HL-60 (cell line): ENCODE data around the gene TNRC18.

Experiments
- DNase-seq, 2 experiments: peaks; one replicate each; pipeline ENCODE4 v3.0.0-alpha.2; 2010 to 2020; ENCODE audit warnings: low read depth in 1 of 2, low spot score in 1 of 2
- H3K27ac ChIP-seq: fragments of 250-450 bp; sonication (Bioruptor Pico); replicated peaks from 2 replicates; pipeline ENCODE4 v1.5.1; 2020; ENCODE audit warnings: mild to moderate bottlenecking, moderate library complexity
- H3K27me3 ChIP-seq: fragments of 250-450 bp; sonication (Bioruptor Pico); 2 replicates; pipeline ENCODE4 v1.5.1; 2021; ENCODE audit warnings: mild to moderate bottlenecking, moderate library complexity; ENCODE audit not compliant: insufficient read depth, poor library complexity, severe bottlenecking
- H3K4me3 ChIP-seq: replicated peaks from 2 replicates; pipeline ENCODE4 v1.5.1; 2011; ENCODE audit warnings: mild to moderate bottlenecking, control low read depth, low read length; ENCODE audit not compliant: insufficient read depth
- GABPA ChIP-seq: IDR thresholded peaks from 2 replicates; pipeline ENCODE4 v1.6.1; 2012; ENCODE audit warnings: low read depth
- POLR2AphosphoS5 ChIP-seq: IDR thresholded peaks from 2 replicates; pipeline ENCODE4 v1.6.1; 2012; ENCODE audit warnings: low read depth
- SPI1 ChIP-seq: IDR thresholded peaks from 2 replicates; pipeline ENCODE4 v1.6.1; 2012; ENCODE audit warnings: low read depth, mild to moderate bottlenecking, borderline replicate concordance
- TF ChIP-seq, protein P1 (sequence below): IDR thresholded peaks from one replicate; pipeline ENCODE4 v1.5.1; 2011; ENCODE audit warnings: low read length, control low read depth, inconsistent platforms; ENCODE audit not compliant: insufficient read depth
- TF ChIP-seq, protein P2 (sequence below): IDR thresholded peaks from 2 replicates; pipeline ENCODE4 v1.6.1; 2012; ENCODE audit warnings: low read depth; ENCODE audit not compliant: insufficient replicate concordance

The TNRC18 gene

DNA sequence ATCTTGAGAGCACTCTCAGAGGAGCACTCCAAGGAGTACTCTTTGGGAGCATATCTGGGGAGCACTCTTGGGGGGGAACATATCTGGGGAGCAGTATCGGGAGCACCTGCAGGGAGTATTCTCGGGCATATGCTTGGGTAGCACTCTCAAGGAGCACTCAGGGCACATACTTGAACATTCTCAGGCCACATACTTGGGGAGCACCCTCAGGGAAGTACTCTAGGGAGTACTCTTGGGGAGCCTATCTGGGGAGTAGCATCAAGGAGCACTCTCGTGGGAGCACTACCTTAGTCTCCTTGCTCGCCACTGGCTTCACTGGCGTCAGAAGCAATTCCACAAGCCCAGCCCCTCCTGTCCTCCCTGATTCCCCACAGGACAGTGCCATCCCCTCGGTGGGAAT, 31.5 kb upstream of the TNRC18 start:
- TF ChIP-seq SPI1, result no peak
- TF ChIP-seq, protein P1, sequence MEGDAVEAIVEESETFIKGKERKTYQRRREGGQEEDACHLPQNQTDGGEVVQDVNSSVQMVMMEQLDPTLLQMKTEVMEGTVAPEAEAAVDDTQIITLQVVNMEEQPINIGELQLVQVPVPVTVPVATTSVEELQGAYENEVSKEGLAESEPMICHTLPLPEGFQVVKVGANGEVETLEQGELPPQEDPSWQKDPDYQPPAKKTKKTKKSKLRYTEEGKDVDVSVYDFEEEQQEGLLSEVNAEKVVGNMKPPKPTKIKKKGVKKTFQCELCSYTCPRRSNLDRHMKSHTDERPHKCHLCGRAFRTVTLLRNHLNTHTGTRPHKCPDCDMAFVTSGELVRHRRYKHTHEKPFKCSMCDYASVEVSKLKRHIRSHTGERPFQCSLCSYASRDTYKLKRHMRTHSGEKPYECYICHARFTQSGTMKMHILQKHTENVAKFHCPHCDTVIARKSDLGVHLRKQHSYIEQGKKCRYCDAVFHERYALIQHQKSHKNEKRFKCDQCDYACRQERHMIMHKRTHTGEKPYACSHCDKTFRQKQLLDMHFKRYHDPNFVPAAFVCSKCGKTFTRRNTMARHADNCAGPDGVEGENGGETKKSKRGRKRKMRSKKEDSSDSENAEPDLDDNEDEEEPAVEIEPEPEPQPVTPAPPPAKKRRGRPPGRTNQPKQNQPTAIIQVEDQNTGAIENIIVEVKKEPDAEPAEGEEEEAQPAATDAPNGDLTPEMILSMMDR, result no peak
- no peak for TF ChIP-seq GABPA
- no peak for TF ChIP-seq POLR2AphosphoS5
- TF ChIP-seq, protein P2, sequence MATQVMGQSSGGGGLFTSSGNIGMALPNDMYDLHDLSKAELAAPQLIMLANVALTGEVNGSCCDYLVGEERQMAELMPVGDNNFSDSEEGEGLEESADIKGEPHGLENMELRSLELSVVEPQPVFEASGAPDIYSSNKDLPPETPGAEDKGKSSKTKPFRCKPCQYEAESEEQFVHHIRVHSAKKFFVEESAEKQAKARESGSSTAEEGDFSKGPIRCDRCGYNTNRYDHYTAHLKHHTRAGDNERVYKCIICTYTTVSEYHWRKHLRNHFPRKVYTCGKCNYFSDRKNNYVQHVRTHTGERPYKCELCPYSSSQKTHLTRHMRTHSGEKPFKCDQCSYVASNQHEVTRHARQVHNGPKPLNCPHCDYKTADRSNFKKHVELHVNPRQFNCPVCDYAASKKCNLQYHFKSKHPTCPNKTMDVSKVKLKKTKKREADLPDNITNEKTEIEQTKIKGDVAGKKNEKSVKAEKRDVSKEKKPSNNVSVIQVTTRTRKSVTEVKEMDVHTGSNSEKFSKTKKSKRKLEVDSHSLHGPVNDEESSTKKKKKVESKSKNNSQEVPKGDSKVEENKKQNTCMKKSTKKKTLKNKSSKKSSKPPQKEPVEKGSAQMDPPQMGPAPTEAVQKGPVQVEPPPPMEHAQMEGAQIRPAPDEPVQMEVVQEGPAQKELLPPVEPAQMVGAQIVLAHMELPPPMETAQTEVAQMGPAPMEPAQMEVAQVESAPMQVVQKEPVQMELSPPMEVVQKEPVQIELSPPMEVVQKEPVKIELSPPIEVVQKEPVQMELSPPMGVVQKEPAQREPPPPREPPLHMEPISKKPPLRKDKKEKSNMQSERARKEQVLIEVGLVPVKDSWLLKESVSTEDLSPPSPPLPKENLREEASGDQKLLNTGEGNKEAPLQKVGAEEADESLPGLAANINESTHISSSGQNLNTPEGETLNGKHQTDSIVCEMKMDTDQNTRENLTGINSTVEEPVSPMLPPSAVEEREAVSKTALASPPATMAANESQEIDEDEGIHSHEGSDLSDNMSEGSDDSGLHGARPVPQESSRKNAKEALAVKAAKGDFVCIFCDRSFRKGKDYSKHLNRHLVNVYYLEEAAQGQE, result no peak
- no peak overlapping the region for H3K27ac ChIP-seq

DNA sequence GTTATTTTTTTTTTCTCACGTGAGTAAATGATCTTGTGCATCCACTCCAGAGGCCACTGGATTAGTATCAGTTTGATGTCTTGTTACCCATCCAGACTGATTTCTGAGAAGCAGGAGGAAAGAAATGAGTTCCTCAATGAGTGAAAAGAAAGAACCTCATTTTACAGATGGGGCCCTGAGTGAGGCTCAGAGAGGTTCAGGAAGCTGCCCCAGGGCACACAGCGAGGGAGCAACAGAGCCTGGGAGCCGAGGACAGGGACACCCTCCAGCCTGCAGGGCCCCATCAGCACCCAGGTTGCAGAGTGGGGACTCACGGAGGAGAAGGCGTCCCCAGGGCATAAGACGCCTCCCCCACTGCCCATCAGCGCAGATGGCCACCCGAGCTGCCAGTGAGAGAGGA, 30.9 kb upstream of the TNRC18 start:
- H3K27me3 ChIP-seq, result no peaks in the 10 kb centered on the region
- TF ChIP-seq GABPA, result no peak
- TF ChIP-seq SPI1, result no peak
- TF ChIP-seq POLR2AphosphoS5, result no peak
- TF ChIP-seq, protein P1, result no peak
- TF ChIP-seq, protein P2, result no peak
- no peak overlapping the region for H3K4me3 ChIP-seq
- H3K27ac ChIP-seq, result no peak overlapping the region
- DNase-seq, result no peak

More for the DNA sequence above, 31.5 kb upstream of the TNRC18 start:
- no peak for DNase-seq
- no peaks in the 10 kb centered on the region for H3K27me3 ChIP-seq
- no peak overlapping the region for H3K4me3 ChIP-seq

- Histone ChIP-seq H3K27me3 (no peaks in the 10 kb centered on the region), H3K4me3 (no peak overlapping the region), H3K27ac (no peak overlapping the region)
- TF ChIP-seq GABPA, result no peak
- TF ChIP-seq, protein P2, result no peak
- TF ChIP-seq, protein P1, result no peak
- TF ChIP-seq POLR2AphosphoS5, result no peak
- no peak for TF ChIP-seq SPI1
- DNase-seq, result no peak
Measured at GRCh38 chr7:5453566-5454075, 30.0 kb upstream of the TNRC18 start.
